OCI-LY3 (cell line): ENCODE measurements around the gene SELENOT.

Source experiments
- H2AFZ ChIP-seq: fragments of 200-600, 300-600 bp; shearing (Covaris generic); 2 replicates; pipeline ENCODE4 v1.6.0; 2014; ENCODE audit warnings: antibody characterized with exemption, low read depth, low read length
- H3K27ac ChIP-seq: fragments of 200-600, 300-600 bp; sonication (generic); 2 replicates; pipeline ENCODE4 v1.5.1; 2014; ENCODE audit warnings: mild to moderate bottlenecking, low read length, moderate library complexity, mixed read lengths
- H3K27me3 ChIP-seq: fragments of 200-600, 300-600 bp; sonication (generic); 2 replicates; pipeline ENCODE4 v1.6.1; 2014; ENCODE audit warnings: low read depth, low read length, mixed read lengths
- H3K36me3 ChIP-seq: fragments of 200-600, 300-600 bp; sonication (generic); replicated peaks from 2 replicates; pipeline ENCODE3; 2014; ENCODE audit warnings: low read depth, low read length, mixed read lengths
- H3K4me1 ChIP-seq: fragments of 300-600, 200-600 bp; sonication (generic); 2 replicates; pipeline ENCODE4 v1.6.1; 2014; ENCODE audit warnings: low read length, mixed read lengths
- H3K4me2 ChIP-seq: fragments of 200-600, 300-600 bp; sonication (generic); 2 replicates; pipeline ENCODE4 v1.6.1; 2014; ENCODE audit warnings: low read length, mixed read lengths
- H3K4me3 ChIP-seq: fragments of 300-600, 200-600 bp; sonication (generic); 2 replicates; pipeline ENCODE4 v1.5.1; 2014; ENCODE audit warnings: antibody characterized with exemption, mild to moderate bottlenecking, low read length, moderate library complexity
- H3K79me2 ChIP-seq: fragments of 300-600, 200-600 bp; shearing (Covaris generic); 2 replicates; pipeline ENCODE4 v1.6.1; 2014; ENCODE audit warnings: mild to moderate bottlenecking, low read length, mixed read lengths
- H3K9ac ChIP-seq: fragments of 300-600, 200-600 bp; shearing (Covaris generic); 2 replicates; pipeline ENCODE4 v1.6.0; 2014; ENCODE audit warnings: mild to moderate bottlenecking, low read length, moderate library complexity
- H3K9me3 ChIP-seq: fragments of 200-600, 300-600 bp; shearing (Covaris generic); 2 replicates; pipeline ENCODE4 v1.6.1; 2014; ENCODE audit warnings: low read length, mixed read lengths; ENCODE audit not compliant: insufficient read depth
- H4K20me1 ChIP-seq: fragments of 200-600, 300-600 bp; sonication (generic); 2 replicates; pipeline ENCODE4 v1.6.1; 2016; ENCODE audit warnings: low read length, mixed read lengths; ENCODE audit not compliant: insufficient read depth
- EZH2phosphoT487 ChIP-seq: fragments of 200-600 bp; shearing (Covaris generic); IDR thresholded peaks from 2 replicates; pipeline ENCODE4 v1.6.1; 2018; ENCODE audit warnings: antibody characterized with exemption, mixed run types, low read depth
- TF ChIP-seq, protein P1 (sequence below): fragments of 200-600, 300-600 bp; sonication (generic); IDR thresholded peaks from 2 replicates; pipeline ENCODE4 v1.5.1; 2014; ENCODE audit warnings: antibody characterized with exemption, low read length, low read depth

The SELENOT gene

DNA sequence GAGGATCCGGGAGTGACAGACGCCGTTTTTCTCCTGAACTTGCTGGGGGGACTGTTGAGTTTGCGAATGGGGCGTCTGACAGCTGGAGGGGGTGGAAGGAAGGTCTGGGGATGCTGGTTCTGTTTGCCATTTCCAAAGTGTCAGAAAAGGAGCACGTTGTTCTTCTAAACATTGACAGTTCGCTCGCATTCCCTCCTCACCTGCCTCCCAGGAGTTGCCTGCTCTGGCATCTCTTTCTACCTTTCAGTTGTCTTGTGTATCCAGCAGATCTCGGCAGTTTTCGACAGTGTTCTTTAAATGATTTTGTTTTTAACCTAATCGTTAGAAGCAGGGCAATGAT, 829 bp downstream of the SELENOT start:
- H2AFZ ChIP-seq, result no peak overlapping the region
- H3K9me3 ChIP-seq, result no peaks in the 10 kb centered on the region
- H3K27me3 ChIP-seq, result no peaks in the 10 kb centered on the region
- H3K27ac ChIP-seq, result peak overlapping the region; percentile 96
- peaks cover 31% of the 10 kb centered on the region for H3K36me3 ChIP-seq
- H3K4me3 ChIP-seq, result peak overlapping the region; percentile 97
- TF ChIP-seq EZH2phosphoT487, result no peak
- TF ChIP-seq, protein P1, sequence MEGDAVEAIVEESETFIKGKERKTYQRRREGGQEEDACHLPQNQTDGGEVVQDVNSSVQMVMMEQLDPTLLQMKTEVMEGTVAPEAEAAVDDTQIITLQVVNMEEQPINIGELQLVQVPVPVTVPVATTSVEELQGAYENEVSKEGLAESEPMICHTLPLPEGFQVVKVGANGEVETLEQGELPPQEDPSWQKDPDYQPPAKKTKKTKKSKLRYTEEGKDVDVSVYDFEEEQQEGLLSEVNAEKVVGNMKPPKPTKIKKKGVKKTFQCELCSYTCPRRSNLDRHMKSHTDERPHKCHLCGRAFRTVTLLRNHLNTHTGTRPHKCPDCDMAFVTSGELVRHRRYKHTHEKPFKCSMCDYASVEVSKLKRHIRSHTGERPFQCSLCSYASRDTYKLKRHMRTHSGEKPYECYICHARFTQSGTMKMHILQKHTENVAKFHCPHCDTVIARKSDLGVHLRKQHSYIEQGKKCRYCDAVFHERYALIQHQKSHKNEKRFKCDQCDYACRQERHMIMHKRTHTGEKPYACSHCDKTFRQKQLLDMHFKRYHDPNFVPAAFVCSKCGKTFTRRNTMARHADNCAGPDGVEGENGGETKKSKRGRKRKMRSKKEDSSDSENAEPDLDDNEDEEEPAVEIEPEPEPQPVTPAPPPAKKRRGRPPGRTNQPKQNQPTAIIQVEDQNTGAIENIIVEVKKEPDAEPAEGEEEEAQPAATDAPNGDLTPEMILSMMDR, result no peak
- H3K79me2 ChIP-seq, result peaks cover 97% of the 10 kb centered on the region
- peak overlapping the region; percentile 95 for H3K9ac ChIP-seq
- peak overlapping the region; percentile 85 for H3K4me2 ChIP-seq
- H4K20me1 ChIP-seq, result peaks cover 47% of the 10 kb centered on the region
- peaks cover 62% of the 10 kb centered on the region for H3K4me1 ChIP-seq

DNA sequence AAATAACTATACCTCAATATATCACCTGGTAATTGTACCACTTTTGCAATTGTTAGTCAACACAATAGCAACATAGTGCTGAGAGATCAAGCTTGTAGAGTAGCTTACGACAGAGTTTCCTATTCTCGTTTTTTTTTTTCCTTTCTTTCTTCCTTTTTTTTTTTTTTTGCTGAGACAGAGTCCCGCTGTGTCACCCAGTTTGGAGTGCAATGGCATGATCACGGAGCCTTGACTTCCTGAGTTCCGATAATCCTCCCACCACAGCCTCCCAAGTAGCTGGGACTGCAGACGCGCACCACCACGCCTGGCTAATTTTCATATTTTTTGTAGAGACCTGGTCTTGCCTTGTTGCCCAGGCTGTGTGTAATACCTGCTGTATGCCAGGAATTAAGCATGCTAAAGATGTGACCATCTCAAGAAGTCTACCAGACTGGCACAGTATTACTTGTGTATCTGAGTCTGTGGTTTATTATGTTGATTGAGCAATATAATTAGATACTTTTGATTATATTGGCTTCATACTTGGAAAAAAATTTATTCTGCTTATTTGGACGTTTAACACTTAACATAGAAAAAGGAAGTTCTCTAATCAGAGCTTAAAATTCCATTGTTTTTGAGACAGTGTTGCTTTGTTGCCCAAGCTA, 3.0 kb downstream of the SELENOT start:
- peaks cover 100% of the 10 kb centered on the region for H3K79me2 ChIP-seq
- 0 out of 2 replicates have a peak overlapping the region, but pooled peaks have one; percentile 16 for H3K9ac ChIP-seq
- H3K36me3 ChIP-seq, result peaks cover 31% of the 10 kb centered on the region
- H3K27ac ChIP-seq, result no peak overlapping the region
- H4K20me1 ChIP-seq, result peaks cover 69% of the 10 kb centered on the region
- no peaks in the 10 kb centered on the region for H3K9me3 ChIP-seq
- no peak overlapping the region for H2AFZ ChIP-seq
- TF ChIP-seq, protein P1, result no peak
- TF ChIP-seq EZH2phosphoT487, result no peak
- H3K27me3 ChIP-seq, result no peaks in the 10 kb centered on the region
- 0 out of 2 replicates have a peak overlapping the region, but pooled peaks have one; percentile 97 for H3K4me3 ChIP-seq
- peak overlapping the region; percentile 85 for H3K4me2 ChIP-seq
- H3K4me1 ChIP-seq, result peaks cover 57% of the 10 kb centered on the region

DNA sequence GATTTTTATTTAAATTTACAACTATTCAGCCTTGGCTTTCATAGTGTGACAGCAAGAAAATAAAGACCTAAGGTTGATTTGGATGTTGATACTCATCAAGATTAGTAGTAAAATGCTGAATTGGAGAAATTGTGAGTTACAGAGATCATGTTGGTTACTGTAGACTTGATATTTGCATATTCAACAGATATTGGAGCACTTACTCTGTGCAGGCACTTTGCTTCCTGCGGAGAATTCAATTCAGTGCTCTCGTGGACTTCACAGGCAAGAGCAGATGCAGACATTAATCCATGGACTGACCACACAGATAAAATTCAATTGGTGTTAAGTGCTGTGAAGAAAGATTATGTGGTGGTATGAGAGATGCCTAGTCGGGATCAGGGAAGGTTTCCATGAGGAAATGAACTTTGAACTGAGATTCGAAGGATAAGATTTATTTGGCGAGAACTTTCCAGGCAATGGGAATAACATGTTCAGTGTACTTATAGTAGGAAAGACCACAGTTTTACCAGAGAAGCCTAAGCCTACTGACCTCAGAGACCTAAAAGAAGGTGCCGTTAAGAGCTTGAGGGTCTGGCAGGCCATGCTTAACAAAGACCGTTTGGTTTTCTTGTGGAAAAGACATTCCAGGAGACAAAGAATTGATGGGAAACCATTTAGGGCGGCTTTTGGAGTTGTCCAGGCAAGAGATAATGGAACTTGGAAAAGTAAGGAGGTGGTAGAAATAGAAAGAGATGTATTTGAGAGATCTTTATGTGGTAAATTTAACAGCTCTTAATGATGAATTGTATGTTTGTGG, 4.3 kb downstream of the SELENOT start:
- Histone ChIP-seq H3K27me3 (no peaks in the 10 kb centered on the region), H3K36me3 (peaks cover 38% of the 10 kb centered on the region), H4K20me1 (peaks cover 81% of the 10 kb centered on the region), H3K9ac (no peak overlapping the region), H2AFZ (no peak overlapping the region), H3K27ac (no peak overlapping the region), H3K79me2 (peaks cover 100% of the 10 kb centered on the region), H3K4me2 (peak overlapping the region; percentile 8), H3K4me1 (peaks cover 59% of the 10 kb centered on the region), H3K4me3 (no peak overlapping the region), H3K9me3 (no peaks in the 10 kb centered on the region)
- no peak for TF ChIP-seq EZH2phosphoT487
- TF ChIP-seq, protein P1, result no peak

DNA sequence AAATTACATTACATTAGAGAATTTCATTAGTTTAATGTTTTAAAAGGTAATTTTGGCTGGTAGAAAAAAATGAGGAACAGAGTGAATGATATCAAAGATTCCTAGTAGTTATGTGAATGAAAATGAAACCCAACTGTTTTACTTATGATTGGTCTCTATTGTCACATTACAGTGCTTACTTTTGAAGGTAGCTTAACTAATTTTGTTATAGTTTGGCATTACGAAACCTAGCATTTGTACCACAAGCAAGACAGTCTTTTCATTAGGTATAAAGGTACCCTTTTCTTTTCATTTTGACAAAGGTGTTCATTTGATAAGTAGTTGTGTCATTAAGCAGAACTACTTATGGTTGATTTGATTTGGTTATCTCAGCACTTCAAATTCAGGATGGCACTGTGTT, 6.9 kb downstream of the SELENOT start:
- peaks cover 62% of the 10 kb centered on the region for H3K4me1 ChIP-seq
- H2AFZ ChIP-seq, result no peak overlapping the region
- H3K36me3 ChIP-seq, result peaks cover 57% of the 10 kb centered on the region
- H4K20me1 ChIP-seq, result peaks cover 92% of the 10 kb centered on the region
- peak overlapping the region; percentile 8 for H3K4me2 ChIP-seq
- no peak overlapping the region for H3K4me3 ChIP-seq
- peaks cover 96% of the 10 kb centered on the region for H3K79me2 ChIP-seq
- no peaks in the 10 kb centered on the region for H3K9me3 ChIP-seq
- no peak overlapping the region for H3K9ac ChIP-seq
- no peaks in the 10 kb centered on the region for H3K27me3 ChIP-seq
- no peak for TF ChIP-seq EZH2phosphoT487
- TF ChIP-seq, protein P1, result no peak
- no peak overlapping the region for H3K27ac ChIP-seq
